ENCODE data around the gene DCN.

DNA sequence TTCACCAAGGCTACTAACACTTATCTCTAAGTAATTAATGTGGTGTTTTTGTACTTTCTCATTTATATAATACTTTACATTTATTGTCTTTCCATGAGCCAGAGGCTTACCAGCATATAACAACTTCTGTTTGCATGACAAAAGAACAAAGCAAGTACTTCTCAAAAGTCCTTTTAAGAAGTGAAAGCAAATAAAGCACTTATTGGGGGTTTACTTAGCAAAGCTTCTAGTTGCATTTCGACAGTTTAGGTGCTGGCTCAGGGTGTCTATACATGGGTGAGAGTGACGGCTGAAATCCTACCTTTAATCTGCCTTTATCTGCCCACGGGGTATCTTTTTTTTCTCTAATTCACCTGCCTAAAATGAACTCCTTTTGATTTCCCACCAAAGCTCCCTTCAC, 21.0 kb upstream of the DCN start:
- TF ChIP-seq, protein P1, sequence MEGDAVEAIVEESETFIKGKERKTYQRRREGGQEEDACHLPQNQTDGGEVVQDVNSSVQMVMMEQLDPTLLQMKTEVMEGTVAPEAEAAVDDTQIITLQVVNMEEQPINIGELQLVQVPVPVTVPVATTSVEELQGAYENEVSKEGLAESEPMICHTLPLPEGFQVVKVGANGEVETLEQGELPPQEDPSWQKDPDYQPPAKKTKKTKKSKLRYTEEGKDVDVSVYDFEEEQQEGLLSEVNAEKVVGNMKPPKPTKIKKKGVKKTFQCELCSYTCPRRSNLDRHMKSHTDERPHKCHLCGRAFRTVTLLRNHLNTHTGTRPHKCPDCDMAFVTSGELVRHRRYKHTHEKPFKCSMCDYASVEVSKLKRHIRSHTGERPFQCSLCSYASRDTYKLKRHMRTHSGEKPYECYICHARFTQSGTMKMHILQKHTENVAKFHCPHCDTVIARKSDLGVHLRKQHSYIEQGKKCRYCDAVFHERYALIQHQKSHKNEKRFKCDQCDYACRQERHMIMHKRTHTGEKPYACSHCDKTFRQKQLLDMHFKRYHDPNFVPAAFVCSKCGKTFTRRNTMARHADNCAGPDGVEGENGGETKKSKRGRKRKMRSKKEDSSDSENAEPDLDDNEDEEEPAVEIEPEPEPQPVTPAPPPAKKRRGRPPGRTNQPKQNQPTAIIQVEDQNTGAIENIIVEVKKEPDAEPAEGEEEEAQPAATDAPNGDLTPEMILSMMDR (IDR thresholded peaks at IDR 0.05; ENCODE audit: low read depth, low read length) = no peak
- TF ChIP-seq EZH2phosphoT487 (IDR thresholded peaks at IDR 0.05; ENCODE audit: low read depth) = no peak
